ENCODE results near the gene CENPH.

DNA sequence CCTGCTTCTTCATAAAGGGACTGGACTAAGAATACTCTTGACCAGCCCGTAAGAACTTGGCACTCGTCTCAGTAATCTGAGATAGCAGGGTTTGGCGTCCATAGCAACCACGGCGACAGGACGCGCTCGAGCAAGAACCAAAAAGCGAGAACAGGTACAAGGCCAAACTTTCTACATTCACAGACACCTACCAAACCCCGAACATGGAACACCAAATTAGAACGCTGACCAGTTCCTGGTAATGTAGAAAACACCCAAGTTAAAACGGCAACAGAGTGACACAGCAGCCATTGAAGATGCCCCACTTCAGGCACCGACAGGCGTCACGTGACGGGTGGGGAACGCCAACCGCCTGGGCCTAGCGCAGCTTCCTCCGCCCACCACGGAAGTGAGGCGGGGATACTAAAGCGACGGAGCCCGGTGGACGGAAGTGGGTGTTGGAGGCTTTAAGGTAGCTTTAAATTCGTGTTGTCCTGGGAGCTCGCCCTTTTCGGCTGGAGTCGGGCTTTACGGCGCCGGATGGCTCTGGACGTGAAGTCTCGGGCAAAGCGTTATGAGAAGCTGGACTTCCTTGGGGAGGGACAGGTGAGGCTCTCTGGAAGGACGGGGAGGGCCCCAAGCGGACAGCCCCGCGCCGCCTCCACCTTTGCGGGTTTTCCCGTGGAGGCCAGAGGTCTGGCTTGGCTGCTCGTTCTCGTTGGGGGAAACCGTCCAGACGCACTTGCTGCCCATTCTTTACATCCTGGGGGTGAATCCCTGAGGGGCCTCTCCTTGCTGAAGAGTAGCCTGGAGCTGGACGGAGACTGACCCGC lies 45.3 kb downstream of the CENPH start, which contains the start of gene CDK7:
- peak; percentile 86 for TF ChIP-seq POLR2A (IDR thresholded peaks at IDR 0.05; ENCODE audit: low read depth, low read length)
- peak; percentile 88 for TF ChIP-seq POLR2AphosphoS5 (IDR thresholded peaks at IDR 0.05; ENCODE audit: low read depth, low read length)
- peak; percentile 78 for TF ChIP-seq SPI1 (IDR thresholded peaks at IDR 0.05; ENCODE audit: low read depth, low read length)
- TF ChIP-seq TAF1 (IDR thresholded peaks at IDR 0.05; ENCODE audit: low read depth, low read length) = no peak
- TF ChIP-seq POU2F2 (IDR thresholded peaks at IDR 0.05; ENCODE audit: low read depth, low read length) = peak; percentile 46; the same call in 1 of the 2 replicates
- TF ChIP-seq PAX5 (IDR thresholded peaks at IDR 0.05; ENCODE audit: insufficient read depth, low read length, severe bottlenecking) = no peak

All from GM12891 (cell line).